Measurements from ENCODE around the gene PLEKHA5.

GRCh38 chr12:19212245-19212644, 82.7 kb downstream of the PLEKHA5 start:
- TF ChIP-seq CTCF (IDR thresholded peaks at IDR 0.05) = no peak
- no peak for TF ChIP-seq POLR2AphosphoS5 (IDR thresholded peaks at IDR 0.05)
- no peak for TF ChIP-seq POLR2A (IDR thresholded peaks at IDR 0.05)
- TF ChIP-seq EP300 (IDR thresholded peaks at IDR 0.05) = no peak
